ENCODE measurements around the gene PKD1L1.

Gene PKD1L1

GRCh38 chr7:47788083-47788482 is 160.2 kb downstream of the PKD1L1 start:
- no peak overlapping the region for H3K4me2 ChIP-seq
- H3K4me1 ChIP-seq: no peaks in the 10 kb centered on the region
- H3K27me3 ChIP-seq: no peaks in the 10 kb centered on the region
- no peaks in the 10 kb centered on the region for H3K36me3 ChIP-seq
- H4K20me1 ChIP-seq: no peaks in the 10 kb centered on the region
- no peak for TF ChIP-seq Cebpa-rat (IDR thresholded peaks at IDR 0.05)
- H3K27ac ChIP-seq: no peak overlapping the region
- H3K9me3 ChIP-seq: no peaks in the 10 kb centered on the region
- H3K9ac ChIP-seq: no peak overlapping the region
- H3K4me3 ChIP-seq: no peak overlapping the region

DNA sequence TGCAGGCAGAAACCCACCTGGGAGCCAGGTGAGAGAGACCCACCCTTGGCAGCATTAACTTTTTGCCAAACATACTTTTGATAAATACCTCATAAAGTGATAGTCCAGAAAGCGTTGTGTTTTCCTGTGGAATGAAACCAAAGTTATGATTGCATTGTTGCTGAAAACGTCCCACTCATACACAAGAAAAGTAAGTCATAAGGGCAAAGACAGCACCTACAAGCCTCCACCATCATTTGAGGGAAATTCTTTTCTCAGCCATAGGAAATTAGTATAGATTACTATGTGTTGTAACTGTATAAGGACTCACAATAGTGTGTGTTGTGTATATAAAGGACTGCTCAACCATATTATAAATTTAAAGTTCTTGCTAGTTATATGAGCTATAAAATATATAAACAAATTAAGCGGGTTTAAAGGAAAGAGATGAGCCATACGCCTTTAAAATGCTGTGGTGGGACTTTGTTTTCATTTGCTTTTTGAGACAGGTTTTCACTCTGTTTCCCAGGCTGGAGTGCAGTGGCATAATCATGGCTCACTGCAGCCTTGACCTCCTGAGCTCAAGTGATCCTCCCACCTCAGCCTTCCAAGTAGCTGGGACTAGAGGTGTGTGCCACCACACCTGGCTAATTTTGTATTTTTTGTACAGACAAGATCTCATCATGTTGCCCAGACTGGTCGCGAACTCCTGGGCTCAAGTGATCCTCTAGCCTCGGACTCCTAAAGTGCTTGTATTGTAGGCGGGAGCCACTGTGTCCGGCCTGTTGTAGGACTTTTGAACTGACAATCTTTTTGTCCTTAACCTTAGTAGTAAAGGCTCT is 160.8 kb downstream of the PKD1L1 start:
- H3K4me3 ChIP-seq: no peak overlapping the region
- H3K9ac ChIP-seq: no peak overlapping the region
- no peaks in the 10 kb centered on the region for H4K20me1 ChIP-seq
- H3K27ac ChIP-seq: no peak overlapping the region
- H3K36me3 ChIP-seq: no peaks in the 10 kb centered on the region
- no peak overlapping the region for H3K4me2 ChIP-seq
- no peaks in the 10 kb centered on the region for H3K4me1 ChIP-seq
- TF ChIP-seq Cebpa-rat (IDR thresholded peaks at IDR 0.05): no peak
- no peaks in the 10 kb centered on the region for H3K9me3 ChIP-seq
- H3K27me3 ChIP-seq: no peaks in the 10 kb centered on the region

GRCh38 chr7:47786557-47787248 is 161.6 kb downstream of the PKD1L1 start:
- no peaks in the 10 kb centered on the region for H3K9me3 ChIP-seq
- no peaks in the 10 kb centered on the region for H3K36me3 ChIP-seq
- H4K20me1 ChIP-seq: no peaks in the 10 kb centered on the region
- no peak overlapping the region for H3K9ac ChIP-seq
- H3K4me1 ChIP-seq: no peaks in the 10 kb centered on the region
- no peak overlapping the region for H3K27ac ChIP-seq
- H3K27me3 ChIP-seq: no peaks in the 10 kb centered on the region
- no peak for TF ChIP-seq Cebpa-rat (IDR thresholded peaks at IDR 0.05)
- no peak overlapping the region for H3K4me3 ChIP-seq
- no peak overlapping the region for H3K4me2 ChIP-seq

GRCh38 chr7:47785923-47786556 is 162.2 kb downstream of the PKD1L1 start:
- no peak overlapping the region for H3K4me2 ChIP-seq
- TF ChIP-seq Cebpa-rat (IDR thresholded peaks at IDR 0.05): no peak
- no peaks in the 10 kb centered on the region for H3K9me3 ChIP-seq
- no peaks in the 10 kb centered on the region for H3K36me3 ChIP-seq
- H3K9ac ChIP-seq: no peak overlapping the region
- no peak overlapping the region for H3K4me3 ChIP-seq
- H4K20me1 ChIP-seq: no peaks in the 10 kb centered on the region
- no peaks in the 10 kb centered on the region for H3K4me1 ChIP-seq
- no peak overlapping the region for H3K27ac ChIP-seq
- H3K27me3 ChIP-seq: no peaks in the 10 kb centered on the region

- H3K4me3 ChIP-seq: no peak overlapping the region
- TF ChIP-seq Cebpa-rat (IDR thresholded peaks at IDR 0.05): no peak
- no peak overlapping the region for H3K27ac ChIP-seq
- no peaks in the 10 kb centered on the region for H3K4me1 ChIP-seq
- no peaks in the 10 kb centered on the region for H3K9me3 ChIP-seq
- no peaks in the 10 kb centered on the region for H4K20me1 ChIP-seq
- H3K4me2 ChIP-seq: no peak overlapping the region
- H3K27me3 ChIP-seq: no peaks in the 10 kb centered on the region
- no peaks in the 10 kb centered on the region for H3K36me3 ChIP-seq
- H3K9ac ChIP-seq: no peak overlapping the region
Measured at GRCh38 chr7:47783456-47784223, 164.6 kb downstream of the PKD1L1 start.

GRCh38 chr7:47782792-47783191 is 165.5 kb downstream of the PKD1L1 start:
- H3K4me1 ChIP-seq: no peaks in the 10 kb centered on the region
- no peak overlapping the region for H3K4me2 ChIP-seq
- TF ChIP-seq Cebpa-rat (IDR thresholded peaks at IDR 0.05): no peak
- no peaks in the 10 kb centered on the region for H4K20me1 ChIP-seq
- no peak overlapping the region for H3K9ac ChIP-seq
- no peak overlapping the region for H3K27ac ChIP-seq
- H3K36me3 ChIP-seq: no peaks in the 10 kb centered on the region
- no peaks in the 10 kb centered on the region for H3K9me3 ChIP-seq
- H3K27me3 ChIP-seq: no peaks in the 10 kb centered on the region
- H3K4me3 ChIP-seq: no peak overlapping the region

GRCh38 chr7:47782022-47782421 is 166.2 kb downstream of the PKD1L1 start:
- no peaks in the 10 kb centered on the region for H3K36me3 ChIP-seq
- no peaks in the 10 kb centered on the region for H3K27me3 ChIP-seq
- no peak overlapping the region for H3K27ac ChIP-seq
- no peaks in the 10 kb centered on the region for H3K4me1 ChIP-seq
- H3K9ac ChIP-seq: no peak overlapping the region
- H3K9me3 ChIP-seq: no peaks in the 10 kb centered on the region
- no peak for TF ChIP-seq Cebpa-rat (IDR thresholded peaks at IDR 0.05)
- no peak overlapping the region for H3K4me2 ChIP-seq
- no peaks in the 10 kb centered on the region for H4K20me1 ChIP-seq
- no peak overlapping the region for H3K4me3 ChIP-seq

DNA sequence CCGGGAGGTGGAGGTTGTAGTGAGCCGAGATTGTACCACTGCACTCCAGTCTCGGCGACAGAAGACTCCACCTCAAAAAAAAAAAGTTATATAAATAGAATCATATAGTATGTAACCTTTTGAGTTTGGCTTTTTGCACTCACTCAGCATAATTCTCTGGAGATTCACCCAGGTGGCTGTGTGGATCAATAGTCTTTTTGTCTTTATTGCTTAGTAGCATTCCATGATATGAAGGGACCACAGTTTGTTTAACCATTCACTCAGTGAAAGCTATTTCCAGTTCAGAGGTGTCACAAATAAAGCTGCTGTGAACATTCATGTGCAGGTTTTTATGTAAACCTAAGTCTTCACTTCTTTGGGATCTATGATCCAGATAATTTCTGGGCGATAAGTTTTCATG is 167.7 kb downstream of the PKD1L1 start:
- TF ChIP-seq Cebpa-rat (IDR thresholded peaks at IDR 0.05): no peak
- peaks cover 4% of the 10 kb centered on the region for H3K4me1 ChIP-seq

DNA sequence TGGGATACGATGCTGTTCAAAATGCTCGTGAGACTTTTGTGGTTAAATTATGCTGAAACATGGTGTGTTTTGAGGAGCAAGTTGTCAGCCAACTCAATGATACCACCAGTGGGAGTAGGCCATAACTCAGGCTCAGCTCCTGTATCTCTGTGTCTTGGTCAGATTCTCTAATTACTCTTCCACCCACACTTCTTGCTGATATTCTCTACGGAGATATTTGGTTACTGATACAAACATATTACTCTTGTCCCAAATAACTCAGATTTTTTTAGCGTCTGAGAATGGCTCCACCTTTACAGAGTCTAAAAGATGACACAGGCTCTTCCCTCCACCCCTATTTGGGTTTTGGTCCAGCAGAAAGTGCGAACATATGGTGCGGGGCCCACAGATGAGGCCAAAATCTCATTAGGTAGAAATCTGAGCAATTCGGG is 168.9 kb downstream of the PKD1L1 start:
- H3K36me3 ChIP-seq: no peaks in the 10 kb centered on the region
- TF ChIP-seq Cebpa-rat (IDR thresholded peaks at IDR 0.05): no peak
- no peaks in the 10 kb centered on the region for H4K20me1 ChIP-seq

More for the DNA sequence above, 167.7 kb downstream of the PKD1L1 start:
- Histone ChIP-seq H3K36me3 (no peaks in the 10 kb centered on the region), H3K27me3 (no peaks in the 10 kb centered on the region), H3K9me3 (no peaks in the 10 kb centered on the region), H3K4me2 (no peak overlapping the region), H3K27ac (no peak overlapping the region), H3K9ac (no peak overlapping the region), H4K20me1 (no peaks in the 10 kb centered on the region), H3K4me3 (no peak overlapping the region)

More for the DNA sequence above, 168.9 kb downstream of the PKD1L1 start:
- Histone ChIP-seq H3K4me3 (no peak overlapping the region), H3K9ac (no peak overlapping the region), H3K4me1 (peaks cover 15% of the 10 kb centered on the region), H3K27ac (no peak overlapping the region), H3K4me2 (no peak overlapping the region), H3K9me3 (no peaks in the 10 kb centered on the region), H3K27me3 (no peaks in the 10 kb centered on the region)
